ENCODE results near the gene MGAT5B.

DNA sequence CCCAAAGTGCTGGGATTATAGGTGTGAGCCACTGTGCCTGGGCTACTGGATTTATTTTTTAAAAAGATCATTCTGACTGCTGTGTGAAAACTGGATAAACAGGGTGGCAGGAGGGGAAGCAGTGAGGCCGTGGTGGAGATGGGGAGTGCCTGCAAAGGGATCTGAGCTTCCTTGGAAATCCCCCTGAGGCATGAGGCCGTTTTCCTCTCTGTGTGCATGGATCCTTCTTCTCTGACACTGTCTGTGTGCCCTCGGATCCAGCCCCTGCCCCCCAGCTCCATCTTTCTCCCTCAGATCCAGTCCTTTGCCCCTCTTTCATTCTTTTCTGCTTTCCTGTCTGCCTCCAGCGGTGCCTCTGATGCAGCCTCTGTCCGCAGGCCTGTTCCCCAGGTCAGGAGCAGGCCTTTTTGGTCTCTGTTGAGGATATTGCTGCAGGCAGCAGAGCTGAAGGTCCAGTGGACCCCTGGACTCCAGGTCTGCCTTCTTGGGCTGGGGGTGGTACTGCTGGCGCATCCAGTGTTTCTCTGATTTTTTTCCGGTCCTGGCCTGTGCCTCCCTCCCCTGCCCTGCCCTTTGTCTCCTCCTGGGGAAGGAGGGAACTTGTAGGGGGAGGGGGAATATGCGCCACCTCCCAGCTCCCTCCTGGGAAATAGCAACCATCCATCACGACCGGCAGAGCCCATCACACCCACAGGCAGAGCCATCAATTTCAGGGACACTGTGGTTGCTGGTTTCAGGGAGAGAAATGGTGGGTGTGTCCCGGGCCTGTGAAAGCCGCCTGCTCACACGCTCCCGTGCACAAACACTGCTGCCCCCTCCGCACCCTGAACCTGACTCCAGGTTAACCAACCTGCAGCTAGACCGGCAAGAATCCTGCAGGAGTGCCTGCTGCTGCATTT, 17.0 kb downstream of the MGAT5B start:
- no peak for TF ChIP-seq POLR2A (IDR thresholded peaks at IDR 0.05)
- TF ChIP-seq, protein P1, sequence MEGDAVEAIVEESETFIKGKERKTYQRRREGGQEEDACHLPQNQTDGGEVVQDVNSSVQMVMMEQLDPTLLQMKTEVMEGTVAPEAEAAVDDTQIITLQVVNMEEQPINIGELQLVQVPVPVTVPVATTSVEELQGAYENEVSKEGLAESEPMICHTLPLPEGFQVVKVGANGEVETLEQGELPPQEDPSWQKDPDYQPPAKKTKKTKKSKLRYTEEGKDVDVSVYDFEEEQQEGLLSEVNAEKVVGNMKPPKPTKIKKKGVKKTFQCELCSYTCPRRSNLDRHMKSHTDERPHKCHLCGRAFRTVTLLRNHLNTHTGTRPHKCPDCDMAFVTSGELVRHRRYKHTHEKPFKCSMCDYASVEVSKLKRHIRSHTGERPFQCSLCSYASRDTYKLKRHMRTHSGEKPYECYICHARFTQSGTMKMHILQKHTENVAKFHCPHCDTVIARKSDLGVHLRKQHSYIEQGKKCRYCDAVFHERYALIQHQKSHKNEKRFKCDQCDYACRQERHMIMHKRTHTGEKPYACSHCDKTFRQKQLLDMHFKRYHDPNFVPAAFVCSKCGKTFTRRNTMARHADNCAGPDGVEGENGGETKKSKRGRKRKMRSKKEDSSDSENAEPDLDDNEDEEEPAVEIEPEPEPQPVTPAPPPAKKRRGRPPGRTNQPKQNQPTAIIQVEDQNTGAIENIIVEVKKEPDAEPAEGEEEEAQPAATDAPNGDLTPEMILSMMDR (IDR thresholded peaks at IDR 0.05), result no peak

Data from sigmoid colon (tissue), 3 donors.